Gastrocnemius medialis (tissue), 4 donors: ENCODE results near the gene B9D2. TPM values are rescaled to one million over a fixed set of nuclear protein-coding genes. Genes with fewer than 3 reads are reported as not detected.

Experiments
- ATAC-seq, 2 donors: fragments of 150-250 bp; one replicate each; pipeline ENCODE4 v1.9.1; 2016
- DNase-seq, 2 donors: peaks; one replicate each; pipeline ENCODE4 v3.0.0-alpha.2; 2019
- H3K27ac ChIP-seq, 4 donors: fragments of 200-600 bp; sonication (generic); 1 replicate in 1 of 4; 2 replicates in 3 of 4; pipeline ENCODE4 v1.5.1; 2016 to 2018; ENCODE audit warnings: mild to moderate bottlenecking in 2 of 4, moderate library complexity in 1 of 4
- H3K27me3 ChIP-seq, 3 donors: fragments of 200-600 bp; sonication (generic) in 2 of 3; 1 replicate in 1 of 3; 2 replicates in 2 of 3; pipeline versions ENCODE4 v1.5.1 to v1.6.0; 2016 to 2019; ENCODE audit warnings: mild to moderate bottlenecking in 1 of 3, moderate library complexity in 1 of 3
- H3K36me3 ChIP-seq, 2 donors: fragments of 200-600 bp; sonication (generic) in 1 of 2; one replicate each; pipeline ENCODE4 v1.5.1; 2017 to 2018
- H3K4me1 ChIP-seq, 2 donors: fragments of 200-600 bp; sonication (generic) in 1 of 2; one replicate each; pipeline ENCODE4 v1.5.1; 2016 to 2017; ENCODE audit warnings: mild to moderate bottlenecking in 2 of 2
- H3K4me3 ChIP-seq, 4 donors: fragments of 200-600 bp; sonication (generic) in 3 of 4; 1 replicate in 1 of 4; 2 replicates in 3 of 4; pipeline ENCODE4 v1.5.1; 2016 to 2019; ENCODE audit warnings: mild to moderate bottlenecking in 2 of 4
- H3K9me3 ChIP-seq, 3 donors: fragments of 200-600 bp; sonication (generic) in 2 of 3; 1 replicate in 1 of 3; 2 replicates in 2 of 3; pipeline ENCODE4 v1.5.1; 2016 to 2019
- POLR2A ChIP-seq, 2 donors: fragments of 450-650 bp; IDR thresholded peaks; one replicate each; pipeline ENCODE4 v1.6.1; 2017; ENCODE audit warnings: antibody characterized with exemption in 2 of 2, mild to moderate bottlenecking in 2 of 2, moderate library complexity in 2 of 2
- in situ Hi-C, 4 donors: fragments of 200-750 bp; cut with MboI; loops; one replicate each; pipeline versions ENCODE4 v1.15.0 to v1.8.0; 2017; ENCODE audit warnings: low sequenced_read_pairs in 4 of 4
- intact Hi-C: fragments of 100-400 bp; cut with DNase I; formaldehyde crosslinking; loops from one replicate; pipeline ENCODE4 v1.15.1; 2023; ENCODE audit warnings: low total_unique reads
- total RNA-seq, 4 donors: library from RNA; depleted of rRNA; stranded (reverse); fragments of >200 nt; gene quantifications; one replicate each; pipeline versions ENCODE4 v1.1.0 to v1.2.3, GENCODE V29; 2016
- TF ChIP-seq, protein P1 (sequence below), 5 experiments: fragments of 450-650 bp in 3 of 5; fragments of 200-600 bp in 2 of 5; sonication (generic) in 2 of 5; IDR thresholded peaks in 4 of 5; conservative IDR thresholded peaks in 1 of 5; 1 replicate in 4 of 5; 2 replicates in 1 of 5; pipeline ENCODE4 v1.5.1; 2016 to 2019; ENCODE audit warnings: antibody characterized with exemption in 5 of 5, mild to moderate bottlenecking in 3 of 5, moderate library complexity in 3 of 5

Gene B9D2, protein sequence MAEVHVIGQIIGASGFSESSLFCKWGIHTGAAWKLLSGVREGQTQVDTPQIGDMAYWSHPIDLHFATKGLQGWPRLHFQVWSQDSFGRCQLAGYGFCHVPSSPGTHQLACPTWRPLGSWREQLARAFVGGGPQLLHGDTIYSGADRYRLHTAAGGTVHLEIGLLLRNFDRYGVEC
- 1 to 10 TPM; 2.6 to 6.9 (median 4.5) TPM for total RNA-seq

GRCh38 chr19:41363753-41364523 lies at the start of gene B9D2:
Gene B9D2 (minus strand): TSS chr19:41364149. CDS start chr19:41363519, 630 bp downstream.
- in situ Hi-C loops (no loop called here), intact Hi-C loops (loop anchor here (1.0 to 5.0 kb wide), 3 partner anchors 33 to 102 kb away; partner anchors contain the start of genes BCKDHA, DMAC2, EXOSC5 and HNRNPUL1)
- Histone ChIP-seq H3K27ac (peak within 1 kb of the TSS; percentile 94 to 100 (median 98)), H3K4me3 (peak within 1 kb of the TSS; percentile 66 to 97 (median 86)), H3K27me3 (no peaks in the 10 kb centered on the region), H3K4me1 (peaks cover 3 to 6% of the 10 kb centered on the region in 2 donors), H3K36me3 (no peaks in the 10 kb centered on the region), H3K9me3 (no peaks in the 10 kb centered on the region)
- TF ChIP-seq, protein P1, sequence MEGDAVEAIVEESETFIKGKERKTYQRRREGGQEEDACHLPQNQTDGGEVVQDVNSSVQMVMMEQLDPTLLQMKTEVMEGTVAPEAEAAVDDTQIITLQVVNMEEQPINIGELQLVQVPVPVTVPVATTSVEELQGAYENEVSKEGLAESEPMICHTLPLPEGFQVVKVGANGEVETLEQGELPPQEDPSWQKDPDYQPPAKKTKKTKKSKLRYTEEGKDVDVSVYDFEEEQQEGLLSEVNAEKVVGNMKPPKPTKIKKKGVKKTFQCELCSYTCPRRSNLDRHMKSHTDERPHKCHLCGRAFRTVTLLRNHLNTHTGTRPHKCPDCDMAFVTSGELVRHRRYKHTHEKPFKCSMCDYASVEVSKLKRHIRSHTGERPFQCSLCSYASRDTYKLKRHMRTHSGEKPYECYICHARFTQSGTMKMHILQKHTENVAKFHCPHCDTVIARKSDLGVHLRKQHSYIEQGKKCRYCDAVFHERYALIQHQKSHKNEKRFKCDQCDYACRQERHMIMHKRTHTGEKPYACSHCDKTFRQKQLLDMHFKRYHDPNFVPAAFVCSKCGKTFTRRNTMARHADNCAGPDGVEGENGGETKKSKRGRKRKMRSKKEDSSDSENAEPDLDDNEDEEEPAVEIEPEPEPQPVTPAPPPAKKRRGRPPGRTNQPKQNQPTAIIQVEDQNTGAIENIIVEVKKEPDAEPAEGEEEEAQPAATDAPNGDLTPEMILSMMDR (IDR thresholded peaks at IDR 0.05 in 4 of 5, conservative IDR thresholded peaks at IDR 0.05 in 1 of 5): no peak
- TF ChIP-seq POLR2A (IDR thresholded peaks at IDR 0.05): peak in 1 of 2 donors; percentile 49
- DNase-seq: peak; percentile 97 to 98
- peak; percentile 98 to 99 for ATAC-seq

DNA sequence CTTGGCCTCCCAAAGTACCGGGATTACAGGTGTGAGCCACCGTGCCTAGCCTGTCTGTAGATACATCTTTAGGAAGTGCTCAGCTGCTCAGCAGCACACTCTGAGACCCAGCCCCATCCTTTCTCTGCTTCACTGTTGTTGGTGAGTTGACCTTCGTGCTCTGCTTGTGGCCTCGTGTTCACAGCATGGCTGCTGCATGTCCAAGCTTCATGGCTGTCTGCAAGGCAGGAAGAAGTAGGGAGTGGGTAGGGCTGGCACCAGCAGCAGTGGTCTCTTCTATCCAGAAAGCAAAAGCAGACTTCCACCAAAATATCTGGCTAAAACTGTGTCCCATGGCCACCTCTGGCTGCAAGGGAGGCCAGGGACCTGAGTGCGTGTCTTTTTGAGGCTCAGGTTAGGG lies 49.0 kb upstream of the B9D2 start:
- H3K4me1 ChIP-seq: peaks cover 58 to 70% of the 10 kb centered on the region in 2 donors
- intact Hi-C loops: no loop called here
- no peaks in the 10 kb centered on the region for H3K9me3 ChIP-seq
- ATAC-seq (no peak), DNase-seq (no peak)
- TF ChIP-seq, protein P1 (IDR thresholded peaks at IDR 0.05 in 4 of 5, conservative IDR thresholded peaks at IDR 0.05 in 1 of 5): no peak
- no peak for TF ChIP-seq POLR2A (IDR thresholded peaks at IDR 0.05)
- no peaks in the 10 kb centered on the region for H3K27me3 ChIP-seq
- H3K36me3 ChIP-seq: peaks cover 0 to 25% of the 10 kb centered on the region in 2 donors
- in situ Hi-C loops: no loop called here
- peak overlapping the region in 3 of 4 donors; percentile 71 to 83 (median 81) for H3K27ac ChIP-seq
- H3K4me3 ChIP-seq: no peak overlapping the region

- in situ Hi-C loops: no loop called here
- intact Hi-C loops: no loop called here
- H3K4me3 ChIP-seq: no peak overlapping the region
These were observed 48.0 kb upstream of the B9D2 start for GRCh38 chr19:41411968-41412265.

DNA sequence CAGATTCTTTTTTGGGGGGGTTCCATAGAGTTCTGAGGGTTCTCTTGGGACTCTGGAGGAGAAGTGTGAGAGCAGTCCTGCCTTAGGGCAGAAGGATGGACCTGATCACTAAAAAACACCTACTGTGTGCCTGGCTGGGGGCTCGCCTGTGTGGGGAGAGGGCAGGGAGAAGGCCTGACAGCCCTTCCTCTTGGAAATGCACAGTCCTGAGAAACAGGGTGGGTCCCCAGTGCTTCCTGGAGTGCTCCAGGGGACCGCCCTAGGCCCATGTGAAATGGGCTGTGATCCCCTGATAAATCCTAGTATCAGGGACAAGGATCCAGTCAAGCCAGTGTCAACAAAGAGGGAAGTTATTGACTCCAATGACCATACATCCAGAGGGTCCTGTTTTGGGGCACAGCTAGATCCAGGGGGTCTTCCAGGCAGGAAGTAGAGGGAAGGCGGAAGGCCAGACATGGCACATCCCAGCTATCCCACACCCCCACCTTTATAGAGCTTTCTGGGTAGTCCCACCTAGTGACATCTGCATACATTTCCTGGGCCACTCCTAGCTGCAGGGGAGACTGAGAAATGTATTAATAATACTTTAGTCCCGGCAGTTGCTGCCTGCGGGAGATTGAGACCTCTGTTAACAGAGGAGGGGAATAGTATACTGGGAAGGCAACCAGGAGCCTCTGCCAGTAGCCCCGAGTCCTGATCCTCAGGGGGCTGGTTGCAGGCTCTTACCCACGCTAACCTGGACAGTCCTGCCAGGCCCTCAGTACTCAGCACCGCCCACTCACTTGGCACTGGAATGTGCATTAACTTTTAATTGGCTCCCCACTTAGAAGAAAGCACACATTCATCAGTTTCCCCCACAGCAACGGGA lies 47.4 kb upstream of the B9D2 start:
- Histone ChIP-seq H3K4me1 (peaks cover 58 to 77% of the 10 kb centered on the region in 2 donors), H3K4me3 (no peak overlapping the region), H3K27me3 (no peaks in the 10 kb centered on the region), H3K9me3 (no peaks in the 10 kb centered on the region), H3K36me3 (peaks cover 0 to 17% of the 10 kb centered on the region in 2 donors), H3K27ac (peak overlapping the region; percentile 71 to 83 (median 80))
- DNase-seq (no peak), ATAC-seq (no peak)
- intact Hi-C loops: no loop called here
- TF ChIP-seq POLR2A (IDR thresholded peaks at IDR 0.05): no peak
- TF ChIP-seq, protein P1 (IDR thresholded peaks at IDR 0.05 in 4 of 5, conservative IDR thresholded peaks at IDR 0.05 in 1 of 5): no peak
- in situ Hi-C loops: no loop called here

More at GRCh38 chr19:41411968-41412265, 48.0 kb upstream of the B9D2 start:
- no peaks in the 10 kb centered on the region for H3K27me3 ChIP-seq
- ATAC-seq: peak; percentile 56 to 63
- H3K27ac ChIP-seq: peak overlapping the region; percentile 71 to 83 (median 80)
- peaks cover 0 to 23% of the 10 kb centered on the region in 2 donors for H3K36me3 ChIP-seq
- TF ChIP-seq, protein P1 (IDR thresholded peaks at IDR 0.05 in 4 of 5, conservative IDR thresholded peaks at IDR 0.05 in 1 of 5): no peak
- TF ChIP-seq POLR2A (IDR thresholded peaks at IDR 0.05): peak; percentile 19 to 25
- peak; percentile 64 to 89 for DNase-seq
- H3K9me3 ChIP-seq: no peaks in the 10 kb centered on the region
- H3K4me1 ChIP-seq: peaks cover 58 to 77% of the 10 kb centered on the region in 2 donors
